K562 (cell line): ENCODE measurements around the gene COL8A2. TPM values are rescaled to one million over a fixed set of nuclear protein-coding genes. Genes with fewer than 3 reads are reported as not detected.
A peak's percentile ranks its signal among the peaks of the same experiment; 100 is the strongest.

Experiments
- ATAC-seq: fragments of 200-7000 bp; cut with Tn5 transposase; 3 replicates; pipeline ENCODE4 v1.9.1; 2020; ENCODE audit warnings: moderate library complexity
- BruUV-seq: library from RNA; stranded (reverse); fragments of 400-500 nt; replicated peaks from 2 replicates; lab custom pipeline; 2021; lab: Mats Ljungman, UMichigan
- CTCF ChIA-PET: fragments of 300-600 bp; formaldehyde crosslinking; extraction: SDS; loops from one replicate; lab custom pipeline; 2021; ENCODE audit warnings: low intra/inter-chr PET ratio; lab: Yijun Ruan, JAX
- POLR2A ChIA-PET: fragments of 300-600, 350-650 bp; sonication (Branson Sonifier 250); formaldehyde crosslinking; extraction: SDS; loops from one replicate; lab custom pipeline; 2021; ENCODE audit warnings: antibody characterized with exemption, inconsistent platforms; lab: Yijun Ruan, JAX
- DNase-seq, 4 experiments: peaks; one replicate each; pipeline versions ENCODE4 v3.0.0 to v3.0.0-alpha.2; 2011 to 2018; ENCODE audit warnings: low spot score in 3 of 4, mixed read lengths in 3 of 4; ENCODE audit errors: extremely low read depth in 1 of 4
- FAIRE-seq: peaks from 2 replicates; lab custom pipeline; 2011; peaks lifted over from hg19 to GRCh38; lab: Jason Lieb, UNC
- H2AFZ ChIP-seq: 2 replicates; pipeline ENCODE4 v1.6.0; 2011; ENCODE audit warnings: low read depth, low read length, control low read depth, inconsistent platforms
- H3K27ac ChIP-seq: fragments of 200-600 bp; 3 replicates; pipeline ENCODE4 v1.8.0; 2011; ENCODE audit warnings: low read depth, mild to moderate bottlenecking, control low read depth, inconsistent platforms, low read length, moderate library complexity, mixed read lengths; ENCODE audit errors: extremely low read depth
- H3K27me3 ChIP-seq, 2 experiments: fragments of 300-600 bp in 1 of 2; 2 replicates in 1 of 2; 3 replicates in 1 of 2; pipeline versions ENCODE4 v1.6.0 to v1.8.0; 2011; ENCODE audit warnings: inconsistent platforms in 2 of 2, low read length in 2 of 2, mild to moderate bottlenecking in 1 of 2, mixed read lengths in 1 of 2, moderate library complexity in 1 of 2; ENCODE audit not compliant: control insufficient read depth in 2 of 2, insufficient read depth in 2 of 2
- H3K36me3 ChIP-seq: fragments of 300-600 bp; 3 replicates; pipeline ENCODE4 v1.8.0; 2011; ENCODE audit warnings: mild to moderate bottlenecking, low read length, inconsistent platforms; ENCODE audit not compliant: control insufficient read depth, insufficient read depth
- H3K4me1 ChIP-seq, 2 experiments: fragments of 200-600 bp in 1 of 2; replicated peaks in 1 of 2; 2 replicates in 1 of 2; 3 replicates in 1 of 2; pipeline versions ENCODE4 v1.5.1 to v1.8.0; 2011; ENCODE audit warnings: inconsistent platforms in 2 of 2, low read length in 2 of 2, mild to moderate bottlenecking in 1 of 2, mixed read lengths in 1 of 2, moderate library complexity in 1 of 2; ENCODE audit not compliant: control insufficient read depth in 2 of 2, insufficient read depth in 2 of 2
- H3K4me2 ChIP-seq: 2 replicates; pipeline ENCODE4 v1.6.1; 2011; ENCODE audit warnings: low read length, control low read depth, inconsistent platforms, mixed read lengths; ENCODE audit not compliant: insufficient read depth
- H3K4me3 ChIP-seq: fragments of 200-600 bp; sonication (generic), shearing (Covaris generic); 2 replicates; pipeline ENCODE4 v1.5.1; 2016; ENCODE audit warnings: control low read depth, inconsistent platforms
- H3K79me2 ChIP-seq: fragments of 200-600 bp; 3 replicates; pipeline ENCODE4 v1.8.0; 2011; ENCODE audit warnings: low read length, inconsistent platforms; ENCODE audit not compliant: control insufficient read depth, insufficient read depth
- H3K9ac ChIP-seq, 2 experiments: 2 replicates each; pipeline versions ENCODE4 v1.6.0 to v1.6.1; 2011; ENCODE audit warnings: low read depth in 2 of 2, low read length in 2 of 2, control low read depth in 1 of 2, inconsistent platforms in 1 of 2, mild to moderate bottlenecking in 1 of 2, mixed read lengths in 1 of 2; ENCODE audit not compliant: insufficient read depth in 1 of 2
- H3K9me1 ChIP-seq: one replicate; pipeline ENCODE4 v1.6.0; 2011; ENCODE audit warnings: inconsistent platforms, mild to moderate bottlenecking, low read length, moderate library complexity; ENCODE audit not compliant: control insufficient read depth, insufficient read depth
- H3K9me3 ChIP-seq: replicated peaks from 2 replicates; pipeline ENCODE4 v1.5.1; 2011; ENCODE audit warnings: low read depth, low read length, inconsistent platforms; ENCODE audit not compliant: control insufficient read depth, insufficient read depth
- H4K20me1 ChIP-seq: replicated peaks from 2 replicates; pipeline ENCODE4 v1.6.1; 2011; ENCODE audit warnings: low read length, inconsistent platforms, mixed read lengths; ENCODE audit not compliant: control insufficient read depth, insufficient read depth
- CCAR2 ChIP-seq: fragments of 200-400 bp; formaldehyde crosslinking; IDR thresholded peaks from 2 replicates; pipeline ENCODE4 v1.6.1; 2017; ENCODE audit warnings: mild to moderate bottlenecking, low read depth, low read length
- FOXA1 ChIP-seq: fragments of 450-650 bp; IDR thresholded peaks from 2 replicates; pipeline ENCODE4 v1.6.1; 2016; ENCODE audit warnings: mild to moderate bottlenecking, borderline replicate concordance
- JUND ChIP-seq, 2 experiments: IDR thresholded peaks; 2 replicates in 1 of 2; 3 replicates in 1 of 2; pipeline ENCODE4 v1.6.1; 2011; ENCODE audit warnings: borderline replicate concordance in 2 of 2, low read depth in 2 of 2, low read length in 2 of 2, improper control_type of control experiment in 1 of 2, missing biosample characterization in 1 of 2, missing genetic modification characterization in 1 of 2, missing genetic modification reagents in 1 of 2
- PHB2 ChIP-seq: fragments of 450-650 bp; IDR thresholded peaks from 2 replicates; pipeline ENCODE4 v1.6.1; 2017; ENCODE audit warnings: low read depth
- RFX5 ChIP-seq: IDR thresholded peaks from 2 replicates; pipeline ENCODE4 v1.6.1; 2011; ENCODE audit warnings: low read depth, mild to moderate bottlenecking, improper control_type of control experiment, low read length
- RNF2 ChIP-seq: sonication (generic); IDR thresholded peaks from 2 replicates; pipeline ENCODE4 v1.6.1; 2016
- SMARCA4 ChIP-seq: fragments of 450-650 bp; IDR thresholded peaks from 2 replicates; pipeline ENCODE4 v1.6.1; 2016
- ZNF561 ChIP-seq: fragments of 450-650 bp; formaldehyde crosslinking; conservative IDR thresholded peaks from 2 replicates; pipeline ENCODE4 v1.4.0; 2020; ENCODE audit warnings: mild to moderate bottlenecking, moderate library complexity
- ZNF583 ChIP-seq: fragments of 250-450 bp; sonication (Bioruptor Pico); IDR thresholded peaks from 2 replicates; pipeline ENCODE4 v1.4.0; 2020
- ZNF778 ChIP-seq: fragments of 450-650 bp; formaldehyde crosslinking; IDR thresholded peaks from 2 replicates; pipeline ENCODE4 v1.4.0; 2020; ENCODE audit warnings: mild to moderate bottlenecking, moderate library complexity
- WGBS: fragments of 100-300 bp; shearing (Covaris generic); methylation state at CpG from one replicate; pipeline ENCODE4 v1.1.6; 2016; ENCODE audit warnings: low coverage, mixed read lengths; ENCODE audit not compliant: insufficient coverage; ENCODE audit errors: missing lambda C conversion rate; 5-methylcytosine and 5-hydroxymethylcytosine counted together
- in situ Hi-C: fragments of 300-500 bp; cut with MboI; formaldehyde crosslinking; loops from 4 replicates; pipeline ENCODE4 v1.15.0; 2018; ENCODE audit warnings: inconsistent platforms, mixed read lengths
- intact Hi-C: fragments of 100-400 bp; cut with micrococcal nuclease; formaldehyde crosslinking; loops from 2 replicates; pipeline ENCODE4 v1.14.2; 2022
- polyA plus RNA-seq, 8 experiments: library from polyadenylated mRNA; depleted of rRNA in 4 of 8; stranded (reverse) in 5 of 8; unstranded in 3 of 8; fragments of >200 nt; fragmentation: Nextera tagmentation in 2 of 8; fragmentation: Illumina TruSeq in 1 of 8; extraction: Ambion mirVana in 2 of 8; extraction: Trizol in 1 of 8; gene quantifications; 2 replicates each; pipeline versions ENCODE4 v1.2.1 to v1.2.3, GENCODE V29; 2011 to 2014; ENCODE audit warnings: inconsistent platforms in 1 of 8, missing spikeins in 1 of 8
- total RNA-seq, 7 experiments: library from RNA; depleted of rRNA in 6 of 7; stranded (reverse); fragments of >200 nt in 6 of 7; fragmentation: Illumina TruSeq in 2 of 7; extraction: Trizol in 2 of 7; gene quantifications; 2 replicates each; pipeline versions ENCODE4 v1.2.1 to v1.2.3, GENCODE V29; 2011 to 2021; ENCODE audit warnings: low replicate concordance in 1 of 7

Gene COL8A2
- total and polyA plus RNA-seq, 9 of the 15 experiments (the other 6 are each of a cell fraction or from before 2014, with no cell fraction given), result 0.03 to 0.14 (median 0.04) TPM; not detected in 5

DNA sequence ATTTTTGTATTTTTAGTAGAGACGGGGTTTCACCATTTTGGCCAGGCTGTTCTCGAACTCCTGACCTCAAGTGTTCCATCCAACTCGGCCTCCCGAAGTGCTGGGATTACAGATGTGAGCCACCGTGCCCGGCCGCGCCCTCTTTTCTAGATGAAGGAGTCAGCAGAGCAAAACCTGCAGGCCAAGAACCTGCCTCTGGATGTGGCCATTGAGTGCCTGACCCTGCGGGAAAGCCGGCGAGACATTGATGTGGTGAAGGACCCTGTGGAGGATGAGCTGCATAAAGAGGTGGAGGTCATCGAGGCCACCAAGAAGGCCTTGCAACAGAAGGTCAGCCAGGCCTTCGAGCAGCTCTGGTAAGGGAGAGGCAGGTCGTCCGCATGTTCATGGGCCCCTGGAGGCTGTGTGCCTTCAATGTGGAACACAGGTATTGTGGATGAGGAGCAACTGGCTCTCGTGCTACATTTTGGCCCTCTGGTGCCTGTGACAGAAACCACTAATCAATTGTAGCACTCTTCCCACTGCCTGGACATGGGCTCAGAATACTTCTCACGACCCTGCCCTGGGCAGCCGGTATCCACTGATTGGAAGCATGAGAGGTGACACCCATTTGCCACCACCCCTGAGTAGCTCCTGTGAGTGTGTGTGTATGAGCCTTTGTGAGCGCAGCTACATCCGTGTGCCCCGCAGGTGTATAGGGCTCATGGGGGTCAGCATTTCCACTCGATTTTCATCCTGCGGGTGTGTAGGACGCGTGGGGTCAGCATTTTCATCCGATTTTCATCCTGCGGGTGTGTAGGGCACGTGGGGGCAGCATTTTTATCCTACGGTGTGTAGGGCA is 39.1 kb downstream of the COL8A2 start:
- Histone ChIP-seq H3K9ac (0 out of 4 replicates have a peak overlapping the region, but pooled peaks of 1 of the 2 experiments have one; percentile 2), H3K27ac (no peak overlapping the region), H2AFZ (peak overlapping the region; percentile 99), H3K4me3 (no peak overlapping the region), H3K4me2 (no peak overlapping the region), H3K9me3 (no peaks in the 10 kb centered on the region), H3K79me2 (peaks cover 18% of the 10 kb centered on the region), H4K20me1 (no peaks in the 10 kb centered on the region), H3K9me1 (peaks cover 6% of the 10 kb centered on the region), H3K27me3 (no peaks in the 10 kb centered on the region), H3K36me3 (peaks cover 9% of the 10 kb centered on the region; the same call in 1 of the 3 replicates), H3K4me1 (peaks cover 18 to 44% of the 10 kb centered on the region in 2 experiments; a peak in 4 of 5 replicates)
- BruUV-seq, result no TSS peak
- ChIA-PET CTCF (no interaction called here), POLR2A (interaction anchor here (1.1 to 1.5 kb wide), 2 partner anchors 9 to 31 kb away, joined by 3 to 4 read pairs; no protein-coding TSS in a partner anchor)
- in situ Hi-C loops (no loop called here), intact Hi-C loops (loop anchor here (5.0 kb wide), 2 partner anchors 154 to 229 kb away; partner anchors contain the start of gene AGO3)
- 74% methylated on average over 29 of the region's 29 CpGs for WGBS
- DNase-seq (peak in 1 of 4 experiments; percentile 14), FAIRE-seq (no peak), ATAC-seq (no peak)
- no peak for TF ChIP-seq JUND (IDR thresholded peaks at IDR 0.05; ENCODE audit: borderline replicate concordance, low read depth, low read length)
- TF ChIP-seq JUND (tag; IDR thresholded peaks at IDR 0.05; ENCODE audit: borderline replicate concordance, low read depth, low read length), result no peak
- TF ChIP-seq PHB2, result no peak
- no peak for TF ChIP-seq ZNF778
- no peak for TF ChIP-seq RFX5
- TF ChIP-seq ZNF561 (CRISPR knock-in tag), result no peak
- TF ChIP-seq FOXA1, result no peak
- TF ChIP-seq SMARCA4, result no peak
- TF ChIP-seq ZNF583 (CRISPR knock-in tag), result no peak
- no peak for TF ChIP-seq RNF2
- TF ChIP-seq CCAR2, result no peak
